ENCODE measurements around the gene STAG2.

DNA sequence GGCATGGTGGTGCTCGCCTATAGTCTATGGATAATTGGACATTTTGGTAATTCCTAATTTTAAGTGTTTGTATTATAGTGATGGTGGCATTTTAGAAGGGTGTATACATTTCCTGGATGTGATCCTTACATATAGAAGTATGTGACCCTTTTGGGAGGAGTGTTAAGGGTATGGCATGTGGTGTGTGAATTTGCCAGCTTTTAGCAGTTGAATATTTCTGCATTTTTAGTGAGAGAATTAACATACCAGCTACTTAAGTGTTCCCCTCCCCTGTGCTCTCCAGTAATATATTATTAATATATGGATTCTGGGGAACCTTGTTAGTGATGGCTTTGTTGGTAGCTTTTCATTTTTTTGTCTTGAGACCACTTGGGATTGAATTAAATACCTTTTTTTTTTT is 55.3 kb downstream of the STAG2 start:
- TF ChIP-seq CTCF (conservative IDR thresholded peaks at IDR 0.05 in 1 of 2, IDR thresholded peaks at IDR 0.05 in 1 of 2; ENCODE audit: low read depth in 1 of 2, low read length in 2 of 2): no peak
- TF ChIP-seq EZH2 (IDR thresholded peaks at IDR 0.05; ENCODE audit: low read length, missing control alignments): no peak

Measured in fibroblast of lung (primary cell).